IgD-negative memory B cell (primary cell): ENCODE measurements around the gene KEL. TPM values are rescaled to one million over a fixed set of nuclear protein-coding genes. Genes with fewer than 3 reads are reported as not detected.

ENCODE experiments used
- H3K27ac Mint-ChIP-seq, 3 donors: one replicate each; pipeline ENCODE4 v1.8.0; 2020 to 2022; ENCODE audit warnings: mild to moderate bottlenecking in 3 of 3, mixed read lengths in 3 of 3, moderate library complexity in 1 of 3
- H3K27me3 Mint-ChIP-seq: one replicate; pipeline ENCODE4 v1.8.0; 2021; ENCODE audit warnings: mixed read lengths
- H3K36me3 Mint-ChIP-seq: one replicate; pipeline ENCODE4 v1.8.0; 2020; ENCODE audit warnings: mild to moderate bottlenecking, mixed read lengths
- H3K4me1 Mint-ChIP-seq, 3 donors: one replicate each; pipeline ENCODE4 v1.8.0; 2020 to 2022; ENCODE audit warnings: mixed read lengths in 3 of 3, mild to moderate bottlenecking in 1 of 3
- H3K4me3 Mint-ChIP-seq, 4 donors: one replicate each; pipeline ENCODE4 v1.8.0; 2020 to 2022; ENCODE audit warnings: mild to moderate bottlenecking in 4 of 4, mixed read lengths in 4 of 4, moderate library complexity in 3 of 4
- H3K9me3 Mint-ChIP-seq, 3 donors: one replicate each; pipeline ENCODE4 v1.8.0; 2020 to 2021; ENCODE audit warnings: mixed read lengths in 3 of 3, mild to moderate bottlenecking in 1 of 3
- polyA plus RNA-seq: library from polyadenylated mRNA; unstranded; fragments of 300-500 nt; fragmentation: Illumina TruSeq; gene quantifications from one replicate; pipeline ENCODE4 v1.2.3, GENCODE V29; 2021

Gene KEL
- polyA plus RNA-seq, 1 donor from 2014 or later = not detected

- Mint-ChIP-seq H3K4me3 (no peak overlapping the region), H3K4me1 (no peaks in the 10 kb centered on the region), H3K27ac (peak overlapping the region in 1 of 3 donors; percentile 76), H3K27me3 (peaks cover 25% of the 10 kb centered on the region), H3K36me3 (peaks cover 3% of the 10 kb centered on the region), H3K9me3 (peaks cover 0 to 2% (median 0%) of the 10 kb centered on the region in 3 donors)
Observed at GRCh38 chr7:142945001-142945400, 17.2 kb downstream of the KEL start.

- H3K27me3 Mint-ChIP-seq = peaks cover 23% of the 10 kb centered on the region
- H3K4me1 Mint-ChIP-seq = peaks cover 0 to 1% (median 0%) of the 10 kb centered on the region in 3 donors
Observed at GRCh38 chr7:142943706-142944268, 18.4 kb downstream of the KEL start.

GRCh38 chr7:142942746-142943145 is 19.4 kb downstream of the KEL start:
- Mint-ChIP-seq H3K4me3 (no peak overlapping the region), H3K27me3 (peaks cover 22% of the 10 kb centered on the region), H3K4me1 (peaks cover 0 to 1% (median 0%) of the 10 kb centered on the region in 3 donors), H3K9me3 (peaks cover 0 to 2% (median 0%) of the 10 kb centered on the region in 3 donors), H3K27ac (no peak overlapping the region), H3K36me3 (peaks cover 3% of the 10 kb centered on the region)

More at GRCh38 chr7:142943706-142944268, 18.4 kb downstream of the KEL start:
- Mint-ChIP-seq H3K27ac (peak overlapping the region in 1 of 3 donors; percentile 7), H3K4me3 (no peak overlapping the region), H3K9me3 (peaks cover 0 to 2% (median 0%) of the 10 kb centered on the region in 3 donors), H3K36me3 (peaks cover 3% of the 10 kb centered on the region)

GRCh38 chr7:142941541-142941940 is 20.6 kb downstream of the KEL start:
- Mint-ChIP-seq H3K4me1 (peaks cover 0 to 1% (median 0%) of the 10 kb centered on the region in 3 donors), H3K27ac (peak overlapping the region in 1 of 3 donors; percentile 41), H3K9me3 (peaks cover 0 to 2% (median 0%) of the 10 kb centered on the region in 3 donors), H3K4me3 (no peak overlapping the region), H3K27me3 (peaks cover 22% of the 10 kb centered on the region), H3K36me3 (peaks cover 3% of the 10 kb centered on the region)

- Mint-ChIP-seq H3K4me3 (no peak overlapping the region), H3K9me3 (peaks cover 0 to 2% (median 0%) of the 10 kb centered on the region in 3 donors), H3K27ac (peak overlapping the region in 1 of 3 donors; percentile 41), H3K36me3 (peaks cover 3% of the 10 kb centered on the region), H3K27me3 (peaks cover 22% of the 10 kb centered on the region), H3K4me1 (peaks cover 0 to 1% (median 0%) of the 10 kb centered on the region in 3 donors)
Observed at GRCh38 chr7:142940966-142941535, 21.1 kb downstream of the KEL start.

GRCh38 chr7:142939226-142939910 is 22.8 kb downstream of the KEL start, which contains the start of gene LLCFC1:
Gene LLCFC1, plus strand, starts transcription at chr7:142939484. Its CDS starts 138 bp downstream, at chr7:142939622.
- Mint-ChIP-seq H3K9me3 (peaks cover 0 to 2% (median 0%) of the 10 kb centered on the region in 3 donors), H3K27me3 (peaks cover 11% of the 10 kb centered on the region), H3K36me3 (peaks cover 6% of the 10 kb centered on the region), H3K27ac (no peak within 1 kb of the TSS), H3K4me1 (peaks cover 0 to 1% (median 0%) of the 10 kb centered on the region in 3 donors), H3K4me3 (no peak within 1 kb of the TSS)

- peaks cover 0 to 2% (median 0%) of the 10 kb centered on the region in 3 donors for H3K9me3 Mint-ChIP-seq
- peaks cover 10% of the 10 kb centered on the region for H3K27me3 Mint-ChIP-seq
- H3K27ac Mint-ChIP-seq = no peak overlapping the region
- H3K36me3 Mint-ChIP-seq = peaks cover 6% of the 10 kb centered on the region
- H3K4me1 Mint-ChIP-seq = peaks cover 0 to 1% (median 0%) of the 10 kb centered on the region in 3 donors
- H3K4me3 Mint-ChIP-seq = no peak overlapping the region
Observed at GRCh38 chr7:142938611-142939010, 23.6 kb downstream of the KEL start.

- Mint-ChIP-seq H3K36me3 (peaks cover 5% of the 10 kb centered on the region), H3K27ac (no peak overlapping the region)
Observed at GRCh38 chr7:142935941-142936565, 26.1 kb downstream of the KEL start.

GRCh38 chr7:142934056-142934455 is 28.1 kb downstream of the KEL start:
- no peak overlapping the region for H3K4me3 Mint-ChIP-seq
- peaks cover 10% of the 10 kb centered on the region for H3K36me3 Mint-ChIP-seq
- no peak overlapping the region for H3K27ac Mint-ChIP-seq
- H3K9me3 Mint-ChIP-seq = no peaks in the 10 kb centered on the region
- H3K4me1 Mint-ChIP-seq = peaks cover 0 to 3% (median 0%) of the 10 kb centered on the region in 3 donors
- H3K27me3 Mint-ChIP-seq = peaks cover 6% of the 10 kb centered on the region

More at GRCh38 chr7:142935941-142936565, 26.1 kb downstream of the KEL start:
- no peak overlapping the region for H3K4me3 Mint-ChIP-seq
- H3K4me1 Mint-ChIP-seq = peaks cover 0 to 1% (median 0%) of the 10 kb centered on the region in 3 donors
- peaks cover 6% of the 10 kb centered on the region for H3K27me3 Mint-ChIP-seq
- peaks cover 0 to under 1% (median 0%) of the 10 kb centered on the region in 3 donors for H3K9me3 Mint-ChIP-seq

GRCh38 chr7:142933624-142934023 is 28.5 kb downstream of the KEL start, which contains the start of gene TRPV5:
Gene TRPV5, minus strand, starts transcription at chr7:142933746. Its CDS starts 287 bp downstream, at chr7:142933459.
- Mint-ChIP-seq H3K4me3 (no peak within 1 kb of the TSS), H3K9me3 (no peaks in the 10 kb centered on the region), H3K27me3 (peaks cover 6% of the 10 kb centered on the region), H3K36me3 (peaks cover 10% of the 10 kb centered on the region), H3K4me1 (peaks cover 0 to 3% (median 0%) of the 10 kb centered on the region in 3 donors), H3K27ac (no peak within 1 kb of the TSS)

- H3K4me3 Mint-ChIP-seq = no peak overlapping the region
- H3K36me3 Mint-ChIP-seq = peaks cover 10% of the 10 kb centered on the region
- no peak overlapping the region for H3K27ac Mint-ChIP-seq
- no peaks in the 10 kb centered on the region for H3K9me3 Mint-ChIP-seq
- peaks cover 6% of the 10 kb centered on the region for H3K27me3 Mint-ChIP-seq
- H3K4me1 Mint-ChIP-seq = peaks cover under 1 to 3% (median 2%) of the 10 kb centered on the region in 3 donors
Observed at GRCh38 chr7:142933092-142933475, 29.1 kb downstream of the KEL start.

GRCh38 chr7:142932386-142933091 is 29.6 kb downstream of the KEL start:
- Mint-ChIP-seq H3K27me3 (peaks cover 6% of the 10 kb centered on the region), H3K4me3 (no peak overlapping the region), H3K27ac (no peak overlapping the region), H3K36me3 (peaks cover 10% of the 10 kb centered on the region), H3K9me3 (peaks cover 0 to 2% (median 0%) of the 10 kb centered on the region in 3 donors), H3K4me1 (peaks cover 6 to 8% (median 8%) of the 10 kb centered on the region in 3 donors)

GRCh38 chr7:142930126-142930730 is 31.9 kb downstream of the KEL start:
- Mint-ChIP-seq H3K9me3 (peaks cover 0 to 10% (median 2%) of the 10 kb centered on the region in 3 donors), H3K36me3 (peaks cover 6% of the 10 kb centered on the region), H3K4me3 (no peak overlapping the region), H3K27ac (no peak overlapping the region), H3K4me1 (peaks cover 23 to 30% (median 27%) of the 10 kb centered on the region in 3 donors), H3K27me3 (peaks cover 6% of the 10 kb centered on the region)

- Mint-ChIP-seq H3K36me3 (peaks cover 6% of the 10 kb centered on the region), H3K4me3 (peak overlapping the region in 2 of 4 donors; percentile 73 to 81), H3K4me1 (peaks cover 23 to 33% (median 27%) of the 10 kb centered on the region in 3 donors), H3K27ac (peak overlapping the region in 1 of 3 donors; percentile 45), H3K27me3 (peaks cover 2% of the 10 kb centered on the region), H3K9me3 (peaks cover 0 to 10% (median 2%) of the 10 kb centered on the region in 3 donors)
Observed at GRCh38 chr7:142927949-142928348, 34.2 kb downstream of the KEL start.
